GM20431 (cell line): ENCODE results near the gene OR2A12.
"Not testable (repeated sequence)": the region's sequence is repeated elsewhere in the genome, so short reads cannot be mapped to it uniquely, and the experiment has no call there.

Experiments used
- in situ Hi-C: fragments of 300-500 bp; cut with MseI, MboI; formaldehyde crosslinking; loops from one replicate; pipeline ENCODE4 v1.15.0; 2020; ENCODE audit warnings: low sequenced_read_pairs; ENCODE audit not compliant: unreplicated experiment

The OR2A12 gene

GRCh38 chr7:144085978-144086377 is at the start of gene OR2A12:
OR2A12 (plus strand) TSS chr7:144086278; CDS start chr7:144095108, 8,830 bp downstream.
- in situ Hi-C loops, result no loop called here

DNA sequence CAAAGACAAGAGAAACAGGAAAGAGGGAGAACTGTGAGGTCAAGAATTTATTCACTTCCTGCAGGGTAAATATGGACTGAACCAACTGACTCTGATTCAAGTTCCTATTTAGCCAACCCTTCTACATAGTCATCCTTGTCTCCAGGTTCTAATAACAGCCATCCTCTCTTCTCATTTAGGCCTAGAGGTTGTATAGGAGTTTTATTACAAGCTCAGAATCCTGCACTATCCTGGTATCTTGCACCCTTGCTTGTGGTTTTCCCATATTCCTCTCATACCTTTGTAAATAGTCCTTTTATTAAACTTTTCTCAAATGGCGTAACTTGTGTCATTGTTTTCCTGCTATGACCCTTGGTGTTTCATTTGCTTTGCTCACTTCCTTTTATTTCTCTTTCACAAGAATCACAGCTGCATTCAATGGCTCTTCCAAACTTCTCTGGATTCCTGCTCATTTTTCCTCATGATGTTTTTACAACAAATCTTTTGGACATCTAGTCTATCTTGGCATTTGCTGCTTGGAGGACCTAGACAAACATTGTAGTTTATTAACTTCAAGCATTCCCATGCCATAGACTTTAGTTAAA is 49.7 kb upstream of the OR2A12 start:
- in situ Hi-C loops, result no loop called here

DNA sequence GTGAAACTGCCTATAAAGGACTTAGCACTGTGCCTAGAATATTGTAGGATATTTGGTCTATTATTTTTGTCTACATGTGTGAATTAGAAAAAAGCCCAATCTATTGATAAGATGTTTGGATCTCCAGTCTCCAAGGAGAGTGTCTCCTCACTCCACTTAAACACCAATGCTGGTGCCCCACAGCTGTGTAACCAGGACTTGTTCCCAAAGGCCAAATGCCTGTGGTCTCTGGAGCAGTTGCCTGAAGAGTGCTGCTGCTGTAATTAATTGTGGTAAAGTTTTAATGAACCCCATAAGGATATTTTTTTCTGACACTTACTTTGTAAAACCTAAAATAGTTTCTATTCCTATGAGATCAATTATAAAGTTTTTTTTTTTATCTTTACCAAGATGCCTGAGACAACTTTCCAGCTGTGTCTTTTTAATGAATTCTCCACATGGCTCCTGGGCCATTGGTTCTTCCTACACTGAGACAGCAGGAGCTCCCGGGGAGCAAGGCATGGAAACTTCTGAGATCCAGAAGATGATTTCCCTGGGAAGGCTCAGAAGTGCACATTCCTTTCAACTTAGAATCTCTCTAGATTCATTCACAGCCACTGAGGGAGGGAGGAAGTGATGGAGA is 48.6 kb upstream of the OR2A12 start:
- in situ Hi-C loops, result no loop called here

DNA sequence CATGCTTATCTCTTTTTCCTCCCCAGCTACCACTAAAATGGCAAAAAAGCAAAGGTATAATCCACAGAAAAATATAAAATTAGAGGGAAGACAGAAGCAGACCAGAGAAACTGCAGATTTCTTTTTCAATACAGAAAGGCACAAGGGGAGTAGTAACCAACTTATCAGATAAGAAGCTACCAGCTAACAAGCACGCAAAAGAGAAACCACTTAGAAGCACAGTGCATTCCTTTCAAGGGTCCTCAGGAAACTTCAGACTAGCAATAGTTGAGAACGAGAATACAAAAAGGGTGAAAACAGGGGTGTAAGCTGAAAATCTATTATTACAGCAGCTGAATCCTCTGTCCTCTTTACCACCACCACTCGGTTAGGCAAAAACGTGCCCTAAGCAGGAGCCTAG is 47.2 kb upstream of the OR2A12 start:
- in situ Hi-C loops, result no loop called here

DNA sequence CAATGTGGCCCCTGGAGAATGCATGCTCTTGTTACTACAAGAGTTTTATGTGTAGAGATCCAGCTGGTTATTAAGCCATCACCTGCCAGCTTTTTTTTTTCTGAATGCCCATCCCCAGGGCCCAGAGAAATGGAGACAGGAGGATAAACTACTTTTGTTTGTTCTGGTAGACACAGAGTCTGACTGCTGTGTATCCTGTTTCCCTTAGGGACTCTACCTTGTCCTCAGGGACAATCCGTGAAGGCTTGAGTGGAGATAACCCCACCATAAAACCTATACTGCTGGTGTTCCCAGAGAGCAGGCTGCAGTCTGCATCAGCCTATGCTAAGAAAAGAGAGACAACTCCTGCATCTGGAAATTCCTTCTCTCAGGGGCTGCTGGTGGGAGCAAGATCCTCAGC is 37.4 kb upstream of the OR2A12 start, which contains the start of gene OR2A5:
OR2A5 (plus strand) TSS at position 301 of the 400 bp plus-strand sequence. CDS start 1,454 bp downstream, outside the sequence.
- in situ Hi-C loops, result no loop called here

DNA sequence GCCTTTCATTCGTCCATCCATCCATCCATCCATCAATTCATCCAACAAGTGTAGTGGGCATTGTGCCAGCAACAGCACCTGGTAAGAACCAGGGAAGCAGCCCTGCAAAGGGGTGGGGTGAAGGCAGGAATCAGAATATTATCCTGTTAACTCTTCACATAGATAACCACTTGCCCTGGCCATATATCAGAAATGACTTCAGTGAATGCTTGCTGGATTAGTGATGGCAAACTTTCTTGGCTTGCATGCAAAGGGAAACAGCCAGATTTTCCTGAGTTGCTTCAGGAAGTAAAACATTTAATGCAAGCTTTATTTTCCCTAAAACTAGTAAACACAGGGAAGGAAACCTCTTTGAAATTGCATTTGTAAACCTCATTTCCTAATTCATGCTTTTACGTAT is 36.6 kb upstream of the OR2A12 start:
- in situ Hi-C loops, result no loop called here

- in situ Hi-C loops, result no loop called here
Measured at GRCh38 chr7:144050093-144050492, 36.0 kb upstream of the OR2A12 start.

- in situ Hi-C loops, result not testable (repeated sequence)
Measured at GRCh38 chr7:144050884-144051283, 35.2 kb upstream of the OR2A12 start.

GRCh38 chr7:144057954-144058353 is 28.1 kb upstream of the OR2A12 start:
- in situ Hi-C loops, result no loop called here

GRCh38 chr7:144063710-144064109 is 22.4 kb upstream of the OR2A12 start:
- in situ Hi-C loops, result no loop called here

GRCh38 chr7:144069511-144069910 is 16.6 kb upstream of the OR2A12 start, which contains the start of gene OR2A25:
OR2A25 (plus strand) TSS chr7:144069811; CDS start chr7:144074220, 4,409 bp downstream.
- in situ Hi-C loops, result no loop called here

- in situ Hi-C loops, result no loop called here
Measured at GRCh38 chr7:144069953-144070352, 16.1 kb upstream of the OR2A12 start.

- in situ Hi-C loops, result no loop called here
Measured at GRCh38 chr7:144074374-144074773, 11.7 kb upstream of the OR2A12 start.

GRCh38 chr7:144086730-144087129 is 652 bp downstream of the OR2A12 start:
- in situ Hi-C loops, result no loop called here

DNA sequence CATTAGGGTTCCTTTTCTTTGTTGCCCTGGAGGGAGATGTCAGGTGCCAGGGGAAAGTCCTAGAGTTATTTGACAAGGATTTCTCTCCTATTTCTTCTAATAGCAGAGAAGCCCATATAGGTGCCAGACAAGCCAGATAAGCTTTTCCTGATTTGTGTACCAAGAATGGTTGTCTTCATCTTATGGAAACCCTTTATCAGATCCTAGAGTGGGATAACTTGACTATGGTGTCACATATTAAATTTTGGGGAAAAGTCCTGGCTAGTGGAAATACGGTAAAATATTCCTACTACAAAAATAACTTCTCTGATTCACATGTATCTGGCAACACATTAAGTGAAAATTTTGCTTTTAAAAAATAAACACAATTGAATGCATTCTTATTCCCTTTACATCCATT is 1.2 kb downstream of the OR2A12 start:
- in situ Hi-C loops, result no loop called here

- in situ Hi-C loops, result no loop called here
Measured at GRCh38 chr7:144090667-144091066, 4.6 kb downstream of the OR2A12 start.

- in situ Hi-C loops, result no loop called here
Measured at GRCh38 chr7:144098776-144099175, 12.7 kb downstream of the OR2A12 start.

- in situ Hi-C loops, result loop anchor here (25.0 kb wide), 1 partner anchor 588 kb away; no protein-coding TSS in a partner anchor
Measured at GRCh38 chr7:144100607-144101006, 14.5 kb downstream of the OR2A12 start.

DNA sequence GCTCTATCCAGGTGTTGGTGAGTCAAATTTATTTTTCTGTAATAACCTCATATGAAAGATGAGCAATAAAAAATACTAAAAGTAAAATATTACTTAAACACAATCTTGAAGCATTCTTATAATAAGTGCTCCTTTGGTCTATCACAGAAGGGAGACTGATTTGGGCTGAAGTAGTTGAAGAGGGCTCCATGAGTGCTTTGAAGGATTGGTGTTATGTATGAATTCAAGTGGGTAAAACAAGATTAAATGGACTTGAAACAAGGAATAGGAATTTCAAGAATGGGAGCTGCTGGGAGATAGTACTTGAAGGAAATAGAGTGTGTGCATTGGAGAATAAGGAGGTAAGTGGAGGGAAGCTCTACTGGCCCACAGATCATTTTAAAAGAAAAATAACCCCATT is 16.0 kb downstream of the OR2A12 start:
- in situ Hi-C loops, result loop anchor here (25.0 kb wide), 1 partner anchor 590 kb away; no protein-coding TSS in a partner anchor

DNA sequence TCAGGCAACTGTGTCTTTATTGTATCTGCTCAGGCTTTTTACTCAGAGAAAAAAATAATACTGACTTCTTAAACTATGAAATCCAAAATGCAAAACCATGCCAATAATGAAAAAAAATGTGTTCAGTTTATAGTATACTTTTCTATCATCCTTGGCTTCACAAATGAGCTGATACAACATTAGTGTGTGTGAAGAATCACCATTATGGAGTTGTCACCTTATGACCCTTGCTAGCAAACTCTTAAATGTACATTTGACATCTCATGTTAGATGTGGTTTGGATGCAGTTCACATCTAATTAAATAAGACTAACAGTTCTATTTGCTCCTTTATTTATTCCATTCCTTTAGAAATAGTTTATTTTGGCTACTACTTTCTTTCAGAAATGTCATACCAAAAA is 19.1 kb downstream of the OR2A12 start:
- in situ Hi-C loops, result loop anchor here (25.0 kb wide), 1 partner anchor 593 kb away; no protein-coding TSS in a partner anchor

GRCh38 chr7:144109283-144109682 is 23.2 kb downstream of the OR2A12 start, which contains the start of gene OR2A2:
OR2A2 (plus strand) TSS chr7:144109583; CDS start chr7:144109583, 0 bp downstream.
- in situ Hi-C loops, result loop anchor here (25.0 kb wide), 1 partner anchor 597 kb away; no protein-coding TSS in a partner anchor
